AG04449 (cell line): ENCODE data around the gene WDR17.
A peak's percentile ranks its signal among the peaks of the same experiment; 100 is the strongest.

Source experiments
- CTCF ChIA-PET: fragments of 350-600 bp; formaldehyde crosslinking; extraction: SDS; loops from one replicate; lab custom pipeline; 2021; ENCODE audit warnings: antibody characterized with exemption; lab: Yijun Ruan, JAX
- POLR2A ChIA-PET: fragments of 400-600, 350-600 bp; formaldehyde crosslinking; extraction: SDS; loops from one replicate; lab custom pipeline; 2020; ENCODE audit warnings: antibody characterized with exemption, inconsistent platforms; lab: Yijun Ruan, JAX
- DNase-seq: peaks from one replicate; pipeline ENCODE4 v3.0.0-alpha.2; 2010; ENCODE audit warnings: low read depth, low spot score
- H3K4me3 ChIP-seq: 2 replicates; pipeline ENCODE4 v1.5.1; 2011; ENCODE audit warnings: low read depth, mild to moderate bottlenecking, control low read depth, low read length
- TF ChIP-seq, protein P1 (sequence below): IDR thresholded peaks from one replicate; pipeline ENCODE4 v1.5.1; 2011; ENCODE audit warnings: mild to moderate bottlenecking, moderate library complexity, low read length, control low read depth, inconsistent platforms; ENCODE audit not compliant: insufficient read depth; ENCODE audit errors: missing control alignments

WDR17 gene

DNA sequence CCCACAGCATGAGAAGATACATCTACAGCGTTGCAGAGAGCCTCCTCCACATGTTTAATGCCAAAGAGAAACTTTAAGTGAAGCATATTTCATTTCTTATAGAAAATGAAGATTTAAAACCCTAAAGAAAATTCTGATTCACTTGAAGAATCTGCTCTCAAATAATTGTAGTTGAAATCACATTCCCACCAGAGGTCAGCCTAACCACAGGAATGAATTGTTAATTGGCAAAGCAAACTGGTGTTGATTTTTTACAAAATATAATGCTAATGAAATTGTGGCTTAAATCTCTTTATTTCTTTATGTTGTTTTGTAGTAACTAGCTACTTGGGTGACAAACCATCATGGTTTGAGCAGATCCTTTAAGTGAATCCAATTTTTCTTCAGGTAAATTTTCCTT lies 31.1 kb upstream of the WDR17 start:
- ChIA-PET CTCF (interaction anchor here (0.8 to 7.2 kb wide), 22 partner anchors 8 to 345 kb away, joined by 3 to 83 read pairs (median 4); no protein-coding TSS in a partner anchor), POLR2A (no interaction called here)
- H3K4me3 ChIP-seq: no peak overlapping the region
- TF ChIP-seq, protein P1, sequence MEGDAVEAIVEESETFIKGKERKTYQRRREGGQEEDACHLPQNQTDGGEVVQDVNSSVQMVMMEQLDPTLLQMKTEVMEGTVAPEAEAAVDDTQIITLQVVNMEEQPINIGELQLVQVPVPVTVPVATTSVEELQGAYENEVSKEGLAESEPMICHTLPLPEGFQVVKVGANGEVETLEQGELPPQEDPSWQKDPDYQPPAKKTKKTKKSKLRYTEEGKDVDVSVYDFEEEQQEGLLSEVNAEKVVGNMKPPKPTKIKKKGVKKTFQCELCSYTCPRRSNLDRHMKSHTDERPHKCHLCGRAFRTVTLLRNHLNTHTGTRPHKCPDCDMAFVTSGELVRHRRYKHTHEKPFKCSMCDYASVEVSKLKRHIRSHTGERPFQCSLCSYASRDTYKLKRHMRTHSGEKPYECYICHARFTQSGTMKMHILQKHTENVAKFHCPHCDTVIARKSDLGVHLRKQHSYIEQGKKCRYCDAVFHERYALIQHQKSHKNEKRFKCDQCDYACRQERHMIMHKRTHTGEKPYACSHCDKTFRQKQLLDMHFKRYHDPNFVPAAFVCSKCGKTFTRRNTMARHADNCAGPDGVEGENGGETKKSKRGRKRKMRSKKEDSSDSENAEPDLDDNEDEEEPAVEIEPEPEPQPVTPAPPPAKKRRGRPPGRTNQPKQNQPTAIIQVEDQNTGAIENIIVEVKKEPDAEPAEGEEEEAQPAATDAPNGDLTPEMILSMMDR: no peak
- DNase-seq: peak; percentile 5

DNA sequence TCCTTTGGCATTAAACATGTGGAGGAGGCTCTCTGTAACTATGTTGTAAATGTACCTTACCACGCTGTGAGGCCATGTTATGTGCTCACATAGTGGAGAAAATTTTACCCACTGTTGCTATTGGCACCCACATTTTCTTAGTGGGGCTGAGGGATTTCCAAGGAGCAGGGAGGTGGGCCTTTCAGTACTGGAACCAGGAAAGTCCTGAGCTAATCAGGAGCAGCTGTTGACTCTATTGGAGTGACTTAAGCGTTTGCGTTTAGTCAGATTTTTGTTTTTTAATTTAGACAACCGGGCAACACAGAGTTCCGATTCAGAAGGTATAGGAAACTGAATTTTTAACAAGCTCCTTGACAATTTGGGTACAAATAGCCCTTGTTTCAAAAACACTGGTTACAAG lies 30.7 kb upstream of the WDR17 start:
- no peak for DNase-seq
- TF ChIP-seq, protein P1: no peak
- ChIA-PET POLR2A (no interaction called here), CTCF (interaction anchor here (0.8 to 7.2 kb wide), 22 partner anchors 8 to 344 kb away, joined by 3 to 83 read pairs (median 4); no protein-coding TSS in a partner anchor)
- no peak overlapping the region for H3K4me3 ChIP-seq

DNA sequence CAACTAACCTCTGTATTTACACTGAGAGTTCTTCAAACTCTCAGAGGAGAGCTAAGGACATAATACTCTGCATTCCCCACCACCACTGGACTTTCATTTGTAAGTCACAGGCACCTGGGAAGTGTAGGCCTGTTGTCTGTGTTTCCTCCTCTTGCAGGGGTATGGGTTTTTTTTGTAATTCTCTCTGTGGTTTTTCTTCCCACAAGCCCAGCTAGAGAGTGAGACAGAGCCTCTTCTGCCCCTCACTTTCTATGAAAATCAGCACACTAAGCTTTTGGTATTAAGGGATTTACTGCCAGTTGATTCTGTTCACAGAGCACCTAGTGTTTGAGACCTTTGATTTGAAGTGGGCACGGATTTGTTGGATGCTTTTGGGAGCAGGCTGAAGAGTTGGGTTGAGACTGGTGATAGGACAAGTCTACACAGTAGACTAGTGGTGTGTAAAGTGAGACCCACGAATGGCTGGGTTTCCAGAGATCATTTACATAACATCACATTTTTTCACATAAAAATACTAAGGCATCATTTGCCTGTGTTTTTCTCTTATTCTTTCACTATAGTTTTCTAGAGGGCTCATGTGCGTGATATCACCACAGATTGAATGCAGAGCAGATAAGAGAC lies 28.9 kb upstream of the WDR17 start:
- no peak overlapping the region for H3K4me3 ChIP-seq
- TF ChIP-seq, protein P1: no peak
- CTCF ChIA-PET: interaction anchor here (0.8 to 7.2 kb wide), 2 partner anchors 239 to 305 kb away, joined by 3 to 83 read pairs; no protein-coding TSS in a partner anchor
- POLR2A ChIA-PET: no interaction called here
- no peak for DNase-seq

DNA sequence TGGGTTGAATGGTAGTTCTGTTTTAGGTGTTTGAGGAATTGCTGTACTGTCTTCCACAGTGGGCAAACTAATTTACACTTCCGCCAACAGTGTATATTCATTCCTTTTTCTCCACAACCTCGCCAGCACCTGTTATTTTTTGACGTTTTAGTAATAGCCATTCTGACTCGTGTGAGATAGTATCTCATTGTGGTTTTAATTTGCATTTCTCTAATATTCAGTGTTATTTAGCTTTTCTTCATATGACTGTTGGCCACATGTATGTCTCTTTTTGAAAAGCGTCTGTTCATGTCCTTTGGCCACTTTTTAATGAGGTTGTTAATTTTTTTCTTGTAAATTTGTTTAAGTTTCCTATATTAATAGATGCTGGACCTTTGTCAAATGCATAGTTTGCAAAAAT lies 26.9 kb upstream of the WDR17 start:
- no peak for DNase-seq
- TF ChIP-seq, protein P1: no peak
- POLR2A ChIA-PET: no interaction called here
- no peak overlapping the region for H3K4me3 ChIP-seq
- CTCF ChIA-PET: interaction anchor here (1.0 to 3.0 kb wide), 2 partner anchors 291 to 302 kb away, joined by 3 to 10 read pairs; no protein-coding TSS in a partner anchor

DNA sequence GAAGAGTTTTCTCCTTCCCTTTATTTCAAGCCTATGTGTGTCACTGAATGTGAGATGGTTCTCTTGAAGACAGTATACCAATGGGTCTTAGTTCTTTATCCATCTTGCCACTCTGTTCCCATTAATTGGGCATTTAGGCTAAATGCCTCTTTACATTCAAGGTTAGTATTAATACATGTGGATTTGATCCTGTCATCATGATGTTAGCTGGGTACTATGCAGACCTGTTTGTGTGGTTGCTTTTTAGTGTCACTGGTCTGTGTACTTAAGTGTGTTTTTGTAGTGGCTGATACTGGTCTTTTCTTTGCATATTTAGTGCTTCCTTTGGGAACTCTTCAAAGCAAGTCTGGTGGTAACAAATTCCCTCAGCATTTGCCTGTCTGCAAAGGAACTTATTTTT lies 23.4 kb upstream of the WDR17 start:
- no peak overlapping the region for H3K4me3 ChIP-seq
- TF ChIP-seq, protein P1: no peak
- DNase-seq: no peak
- CTCF ChIA-PET: interaction anchor here (0.8 to 1.2 kb wide), 2 partner anchors 8 to 298 kb away, joined by 3 to 4 read pairs; no protein-coding TSS in a partner anchor
- POLR2A ChIA-PET: no interaction called here

DNA sequence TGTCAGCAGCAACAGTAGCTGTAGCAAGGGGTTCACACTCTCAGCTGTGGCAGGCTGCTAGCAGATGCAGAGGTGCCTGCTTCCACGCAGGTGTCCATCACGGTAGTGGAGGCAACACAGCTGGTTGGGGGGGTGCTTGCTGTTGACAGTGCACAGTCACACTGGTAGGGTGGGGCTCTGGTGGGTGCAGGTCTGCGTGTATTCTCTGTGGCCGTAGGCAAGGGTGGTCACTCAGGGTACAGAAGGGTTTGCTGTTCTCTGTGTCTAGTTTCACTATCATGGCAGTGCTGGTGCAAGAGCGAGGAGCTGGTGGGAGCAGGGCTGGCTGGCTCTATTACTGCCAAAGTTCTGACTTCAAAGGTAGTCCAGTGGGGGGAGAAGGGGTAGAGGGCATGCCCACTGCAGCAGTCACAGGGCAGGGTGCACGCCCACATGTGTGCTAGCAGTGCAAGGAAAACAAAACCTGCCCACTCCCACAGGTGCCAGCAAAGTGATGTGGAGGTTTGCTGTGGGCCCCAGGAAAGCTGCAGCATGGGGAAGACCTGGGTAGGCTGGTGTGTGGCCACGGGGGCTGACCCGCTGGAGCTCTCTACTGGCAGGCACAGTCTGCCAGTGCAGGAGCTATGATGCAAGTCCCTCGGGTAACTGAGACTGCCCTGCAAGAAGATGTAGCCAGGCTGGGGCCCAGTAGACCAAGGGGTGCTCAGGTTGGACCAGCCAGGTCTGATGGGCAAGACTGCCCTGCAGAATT lies 21.6 kb upstream of the WDR17 start:
- ChIA-PET CTCF (interaction anchor here (0.8 to 0.9 kb wide), 2 partner anchors 9 to 11 kb away, joined by 3 read pairs; no protein-coding TSS in a partner anchor), POLR2A (no interaction called here)
- TF ChIP-seq, protein P1: no peak
- no peak for DNase-seq
- H3K4me3 ChIP-seq: no peak overlapping the region
